GM21390 (cell line): ENCODE measurements around the gene DENND4C.
"Not testable (repeated sequence)": the region's sequence is repeated elsewhere in the genome, so short reads cannot be mapped to it uniquely, and the experiment has no call there.

ENCODE experiments used
- ATAC-seq: cut with Tn5 transposase; IDR thresholded peaks from one replicate; pipeline ENCODE4 v1.9.1; 2021; ENCODE audit not compliant: unreplicated experiment

The DENND4C gene

GRCh38 chr9:19223724-19224123 lies 6.8 kb upstream of the DENND4C start:
- ATAC-seq = no peak

GRCh38 chr9:19224563-19224962 lies 5.9 kb upstream of the DENND4C start:
- ATAC-seq = no peak

GRCh38 chr9:19229595-19230354 lies 718 bp upstream of the DENND4C start:
- peak; percentile 50 for ATAC-seq

DNA sequence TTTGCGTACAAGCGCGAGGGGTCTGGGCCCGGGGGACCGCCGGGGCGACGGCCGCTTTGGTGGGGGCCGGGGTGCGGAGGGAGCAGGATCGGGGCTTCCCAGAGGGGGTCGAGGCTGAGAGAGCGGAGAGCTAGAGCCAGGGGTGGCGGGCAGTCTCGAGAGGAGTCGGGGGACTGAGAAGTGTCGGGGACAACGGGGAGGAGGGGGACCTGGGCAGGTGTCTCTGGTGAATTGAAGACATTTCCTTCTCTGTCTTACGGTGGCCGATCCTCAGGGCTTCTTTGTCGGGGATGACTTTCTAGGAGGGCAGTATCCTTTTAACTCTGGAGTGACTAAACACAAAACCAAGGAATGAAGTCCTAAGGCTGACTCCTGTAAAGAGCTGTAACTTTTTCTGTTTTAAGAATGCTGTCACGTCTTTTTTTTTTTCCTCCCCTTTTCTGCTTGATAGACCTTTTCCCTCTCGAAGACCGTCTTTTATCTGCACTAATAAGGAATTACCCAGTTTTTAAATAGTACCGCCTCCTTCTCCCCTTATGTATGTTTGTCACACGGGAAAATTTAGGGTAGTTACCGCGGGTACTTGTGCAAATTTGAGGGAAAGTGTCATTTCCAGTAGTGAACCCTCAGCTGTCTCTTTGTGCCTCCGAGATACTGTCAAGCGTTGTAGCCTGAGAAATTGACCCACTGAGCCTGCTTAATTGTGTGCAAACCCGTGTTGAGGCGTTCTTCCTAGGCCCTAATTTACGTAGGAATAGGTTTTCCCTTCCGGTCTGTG lies 822 bp downstream of the DENND4C start:
- peak; percentile 4 for ATAC-seq

- ATAC-seq = no peak
These were observed 1.7 kb downstream of the DENND4C start for GRCh38 chr9:19231904-19232822.

DNA sequence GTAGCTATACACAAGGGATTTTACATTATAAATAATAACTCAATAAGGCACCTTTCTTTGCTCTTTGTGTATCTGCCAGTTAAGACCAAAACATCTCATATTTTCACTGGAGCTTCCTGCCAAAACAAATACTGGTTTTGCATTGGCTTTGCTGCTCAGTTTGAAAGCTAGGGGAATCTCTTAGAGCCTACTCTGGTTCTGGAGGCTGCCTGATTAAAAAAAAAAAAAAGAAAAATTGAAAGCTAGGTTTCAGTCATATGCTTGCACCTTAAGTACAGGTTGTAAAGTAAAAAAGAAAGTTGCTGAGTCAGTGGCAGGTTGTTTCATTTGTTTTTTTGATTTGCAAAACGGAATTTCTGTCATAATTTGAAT lies 2.3 kb downstream of the DENND4C start:
- ATAC-seq = no peak

GRCh38 chr9:19233344-19233743 lies 2.9 kb downstream of the DENND4C start:
- no peak for ATAC-seq

DNA sequence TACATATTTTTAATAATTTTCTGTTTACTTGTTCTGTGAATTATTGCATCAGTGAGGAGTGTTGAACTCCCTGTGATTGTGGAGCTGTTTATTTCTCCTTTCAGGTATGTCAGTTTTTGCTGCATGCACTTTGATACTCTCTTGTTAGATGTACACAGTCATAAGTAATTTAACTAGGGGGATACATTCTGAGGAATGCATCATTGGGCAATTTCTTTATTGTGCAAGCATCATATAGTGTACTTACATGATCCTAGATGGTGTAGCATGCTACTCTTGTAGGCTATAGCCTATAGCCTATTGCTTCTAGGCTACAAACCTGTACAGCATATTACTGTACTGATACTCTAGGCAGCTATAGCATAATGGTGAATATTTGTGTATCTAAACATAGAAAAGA lies 9.5 kb downstream of the DENND4C start:
- ATAC-seq = no peak

DNA sequence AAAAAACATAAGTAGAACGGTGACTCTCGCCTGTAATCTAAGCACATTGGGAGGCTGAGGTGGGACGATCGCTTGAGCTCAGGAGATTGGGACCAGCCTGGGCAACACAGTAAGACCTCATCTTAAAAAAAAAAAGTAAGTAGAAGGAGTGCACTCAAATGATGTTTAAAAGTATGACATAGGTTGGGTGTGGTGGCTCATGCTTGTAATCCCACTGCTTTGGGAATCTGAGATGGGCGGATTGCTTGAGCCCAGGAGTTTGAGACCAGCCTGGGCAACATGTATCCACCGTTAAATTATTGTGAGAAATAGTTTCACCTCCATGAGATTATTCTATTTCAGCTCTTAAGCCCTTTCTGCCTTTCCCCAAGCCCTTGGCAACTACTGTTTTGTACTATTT lies 11.2 kb downstream of the DENND4C start:
- ATAC-seq = no peak

- no peak for ATAC-seq
These were observed 13.0 kb downstream of the DENND4C start for GRCh38 chr9:19243366-19244033.

GRCh38 chr9:19246891-19247290 lies 16.4 kb downstream of the DENND4C start:
- no peak for ATAC-seq

DNA sequence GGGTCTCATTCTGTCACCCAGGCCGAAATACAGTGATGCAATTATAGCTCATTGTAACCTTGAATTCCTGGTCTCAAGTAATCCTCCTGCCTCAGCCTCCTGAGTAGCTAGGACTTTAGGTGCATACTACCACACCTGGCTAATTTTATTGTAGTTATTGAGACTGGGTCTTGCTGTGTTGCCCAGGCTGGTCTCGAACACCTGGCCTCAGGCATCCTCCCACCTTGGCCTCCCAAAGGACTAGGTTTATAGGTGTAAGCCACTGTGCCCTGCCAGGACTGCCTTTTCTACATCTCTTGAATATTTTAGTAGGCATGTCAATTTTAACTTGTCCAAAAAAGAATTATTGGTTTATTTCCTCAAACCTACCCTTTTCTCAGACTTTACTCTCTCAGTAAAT lies 16.9 kb downstream of the DENND4C start:
- no peak for ATAC-seq

GRCh38 chr9:19250346-19250745 lies 19.9 kb downstream of the DENND4C start:
- not testable (repeated sequence) for ATAC-seq

GRCh38 chr9:19251203-19251602 lies 20.7 kb downstream of the DENND4C start:
- not testable (repeated sequence) for ATAC-seq

GRCh38 chr9:19251622-19252021 lies 21.1 kb downstream of the DENND4C start:
- not testable (repeated sequence) for ATAC-seq

GRCh38 chr9:19252174-19252884 lies 21.8 kb downstream of the DENND4C start:
- no peak for ATAC-seq

DNA sequence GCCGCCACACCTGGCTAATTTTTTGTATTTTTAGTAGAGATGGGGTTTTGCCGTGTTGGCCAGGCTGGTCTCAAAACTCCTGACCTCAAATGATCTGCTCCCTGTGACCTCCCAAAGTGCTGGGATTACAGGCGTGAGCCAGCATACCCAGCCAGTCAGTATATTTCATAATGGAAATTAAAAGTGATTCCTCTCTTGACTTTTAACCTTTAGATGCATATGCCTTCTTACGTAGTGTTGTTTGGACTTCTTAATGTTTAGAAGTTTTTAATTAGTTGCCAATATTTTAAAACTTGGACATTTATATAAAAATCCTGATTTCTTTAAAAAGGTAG lies 22.4 kb downstream of the DENND4C start:
- no peak for ATAC-seq

DNA sequence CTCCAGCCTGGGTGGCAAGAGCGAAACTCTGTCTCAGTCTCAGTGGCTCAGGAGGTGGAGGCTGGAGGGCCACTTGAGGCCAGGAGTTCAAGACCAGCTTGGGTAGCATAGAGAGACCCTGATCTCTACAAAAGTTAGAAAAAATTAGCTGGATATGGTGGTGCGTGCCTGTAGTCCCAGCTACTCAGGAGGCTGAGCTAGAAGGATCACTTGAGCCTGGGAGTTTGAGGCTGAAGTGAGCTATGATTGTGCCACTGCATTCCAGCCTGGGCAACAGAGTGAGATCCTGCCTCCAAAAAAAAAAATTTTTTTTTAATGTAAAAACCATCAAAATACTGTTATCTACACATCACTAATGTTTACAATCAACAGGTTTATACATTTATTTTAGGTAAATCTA lies 24.6 kb downstream of the DENND4C start:
- ATAC-seq = no peak

DNA sequence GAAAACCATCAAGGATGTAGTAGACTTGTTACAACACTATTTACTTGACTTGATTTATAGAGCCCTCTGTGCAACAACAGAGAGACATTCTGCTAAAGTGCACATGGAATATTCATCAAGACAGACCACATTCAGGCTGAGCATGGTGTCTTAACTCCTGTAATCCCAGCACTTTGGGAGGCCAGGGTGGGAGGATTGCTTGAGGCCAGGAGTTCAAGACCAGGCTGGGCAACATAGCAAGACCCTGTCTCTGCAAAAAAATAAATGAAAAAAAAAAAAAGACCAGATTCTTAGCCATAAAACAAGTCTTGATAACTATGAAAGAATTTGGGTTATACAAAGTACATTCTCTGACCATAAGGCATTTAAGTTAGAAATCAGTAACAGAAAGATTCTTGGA lies 25.3 kb downstream of the DENND4C start:
- no peak for ATAC-seq

DNA sequence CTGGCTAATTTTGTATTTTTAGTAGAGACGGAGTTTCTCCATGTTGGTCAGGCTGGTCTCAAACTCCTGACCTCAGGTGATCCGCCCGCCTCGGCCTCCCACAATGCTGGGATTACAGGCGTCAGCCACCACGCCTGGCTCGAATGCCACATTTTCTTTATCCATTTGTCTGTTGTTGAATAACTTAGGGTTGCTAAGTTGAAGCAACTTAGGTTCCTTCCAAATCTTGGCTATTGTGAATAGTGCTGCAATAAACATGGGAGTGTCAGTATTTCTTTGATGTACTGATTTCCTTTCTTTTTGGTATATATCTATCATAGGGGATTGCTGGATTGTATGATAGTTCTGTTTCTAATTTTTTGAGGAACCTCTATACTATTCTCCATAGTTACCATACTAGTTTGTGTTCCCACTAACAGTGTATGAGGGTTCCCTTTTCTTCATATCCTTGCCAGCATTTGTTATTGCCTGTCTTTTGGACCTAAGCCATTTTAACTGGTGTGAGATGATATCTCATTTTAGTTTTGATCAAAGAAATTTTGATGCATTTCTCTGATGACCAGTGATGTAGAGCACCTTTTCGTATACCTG lies 29.3 kb downstream of the DENND4C start:
- not testable (repeated sequence) for ATAC-seq
